NCI-H1048 (cell line): ENCODE results near the gene DAAM2.

Source experiments
- DNase-seq: peaks from one replicate; lab custom pipeline; 2025; lab: John Stamatoyannopoulos, UW

Gene DAAM2

DNA sequence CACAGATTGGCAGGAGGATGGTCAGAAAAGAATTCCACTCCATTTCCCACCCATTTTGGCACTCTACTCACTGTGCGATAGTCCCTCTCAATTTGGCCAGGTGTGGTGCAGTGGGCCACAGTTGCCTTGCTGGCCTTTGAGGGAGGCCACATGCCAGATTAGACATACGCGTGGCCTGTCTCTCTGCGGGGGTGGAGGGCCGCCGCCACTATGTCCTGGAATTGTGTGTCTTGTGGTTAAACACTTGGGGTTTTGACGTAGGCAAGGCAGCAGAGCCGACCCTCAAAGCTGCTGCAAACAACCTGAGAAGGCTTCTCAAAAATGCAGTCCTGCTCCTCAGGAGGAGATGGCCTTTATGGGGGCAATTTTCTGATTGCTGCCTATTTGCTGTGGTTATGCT is 4.9 kb upstream of the DAAM2 start:
- DNase-seq, result no peak

DNA sequence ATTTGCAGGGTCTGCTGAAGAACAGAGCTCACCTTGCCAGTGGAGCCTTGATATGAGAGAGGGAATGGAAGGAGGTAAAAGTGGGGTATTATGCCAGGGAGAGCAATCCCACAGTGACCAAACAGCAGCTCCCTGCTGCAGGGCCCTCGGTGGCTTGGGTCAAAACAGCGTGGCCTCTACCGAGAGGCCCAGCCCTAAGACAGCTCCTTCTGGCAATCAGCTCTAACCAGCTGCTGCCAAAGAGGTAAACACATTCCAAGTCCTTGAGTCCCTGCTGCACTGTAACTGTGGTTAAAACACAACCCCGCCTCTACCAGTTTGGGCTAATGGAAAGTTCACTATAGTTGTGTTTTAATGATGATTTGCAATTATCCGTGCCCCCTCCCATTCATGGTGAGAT is 1.4 kb upstream of the DAAM2 start:
- DNase-seq, result no peak

DNA sequence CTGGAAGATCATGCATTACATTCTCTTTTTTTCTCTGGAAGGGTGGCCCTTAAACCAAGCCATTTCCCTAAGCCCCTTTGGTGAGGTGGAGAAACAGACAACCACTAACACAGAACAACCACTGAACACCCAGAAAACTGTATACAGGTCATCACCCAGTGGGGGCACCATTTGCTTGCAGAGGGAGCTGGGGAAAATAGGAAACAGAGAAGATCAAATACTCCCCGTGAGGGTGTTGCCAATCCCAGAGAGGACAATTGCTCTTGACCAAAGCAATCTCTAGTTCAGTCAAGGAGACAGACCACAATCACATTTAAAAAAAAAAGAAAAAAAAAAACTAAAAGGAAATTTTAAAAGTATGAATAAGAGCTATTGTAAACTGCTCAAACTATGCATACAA is 865 bp upstream of the DAAM2 start:
- DNase-seq, result no peak

DNA sequence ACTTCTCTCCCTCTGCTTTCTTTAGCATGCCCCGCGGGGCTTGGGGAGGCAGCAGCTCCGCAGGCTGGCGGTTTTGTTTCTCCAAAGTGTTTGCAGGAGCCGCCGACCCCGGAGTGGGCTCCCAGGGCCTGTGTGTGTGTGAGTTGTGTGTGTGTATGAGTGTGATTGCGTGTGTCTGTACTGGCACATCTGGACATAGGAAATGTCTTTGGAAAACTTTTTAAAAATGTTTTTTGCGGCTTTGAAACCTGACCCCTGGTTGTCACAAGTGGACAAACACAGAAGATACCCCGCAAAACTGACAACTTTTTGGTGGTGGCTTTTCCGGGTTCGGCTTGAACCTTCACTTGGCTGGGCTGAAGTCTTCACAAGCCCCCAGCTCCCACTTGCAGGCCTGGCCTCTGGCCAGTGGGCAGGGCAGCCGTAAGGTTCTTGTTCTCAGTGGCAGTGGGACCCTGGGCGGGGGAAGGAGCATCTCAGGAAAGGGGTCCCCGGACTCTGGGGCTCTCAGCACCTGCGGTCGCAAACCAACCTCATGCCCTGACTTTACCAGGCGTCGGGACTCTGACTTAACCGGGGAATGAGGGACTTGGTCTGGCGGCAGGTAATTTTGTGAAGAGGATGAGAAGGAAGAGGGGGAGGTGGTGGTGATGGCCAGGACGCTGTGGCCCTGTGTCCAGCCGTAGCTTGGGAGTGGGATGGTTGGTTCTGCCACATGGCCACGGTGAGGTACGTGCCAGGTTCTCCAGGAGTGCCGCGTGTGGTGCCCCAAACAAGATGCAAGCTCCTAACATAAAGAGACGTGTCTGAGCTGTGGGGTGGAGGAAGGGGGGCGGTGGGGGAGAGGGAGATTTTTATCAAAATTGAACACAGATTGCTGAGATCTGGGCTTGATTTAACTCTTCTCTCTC is 619 bp downstream of the DAAM2 start:
- DNase-seq, result no peak

DNA sequence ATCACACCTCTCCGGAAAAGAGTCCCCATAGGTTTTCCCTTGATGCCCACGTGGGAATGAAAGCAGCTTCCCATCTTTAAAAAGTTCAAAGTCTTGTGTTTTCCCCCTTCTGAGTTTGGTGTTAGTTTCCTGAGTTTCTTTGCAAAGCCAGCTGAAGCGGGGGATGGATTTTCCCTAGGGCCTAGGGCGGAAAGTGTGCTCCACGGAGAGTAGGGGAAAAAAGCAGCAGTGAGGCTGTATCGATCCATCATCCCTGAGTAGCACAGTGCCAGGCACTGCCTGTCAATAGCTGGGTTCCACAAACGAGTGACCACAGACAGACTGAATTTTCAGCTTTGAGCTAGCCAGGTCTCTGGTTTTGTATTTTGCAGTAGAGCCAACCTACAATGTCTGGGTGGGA is 1.3 kb downstream of the DAAM2 start:
- no peak for DNase-seq

DNA sequence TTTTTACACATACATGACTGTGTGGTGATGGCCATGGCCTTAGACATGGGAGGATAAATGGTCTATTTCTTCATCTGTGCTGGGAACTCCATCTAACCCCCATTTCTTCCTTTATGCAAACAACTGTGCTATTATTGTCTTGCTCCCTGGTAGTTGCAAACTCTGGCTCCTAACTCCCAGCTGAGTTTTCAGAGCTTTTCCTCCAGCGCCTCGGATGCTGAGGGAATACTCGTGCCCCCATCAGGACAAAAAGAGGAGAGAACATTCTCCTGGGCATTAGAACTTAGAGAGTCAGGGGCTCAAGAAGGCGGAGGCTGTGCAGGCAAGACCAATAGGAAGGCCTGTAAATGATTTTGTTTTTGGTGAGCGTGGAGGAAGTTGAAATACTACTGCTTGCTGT is 2.1 kb downstream of the DAAM2 start:
- no peak for DNase-seq

DNA sequence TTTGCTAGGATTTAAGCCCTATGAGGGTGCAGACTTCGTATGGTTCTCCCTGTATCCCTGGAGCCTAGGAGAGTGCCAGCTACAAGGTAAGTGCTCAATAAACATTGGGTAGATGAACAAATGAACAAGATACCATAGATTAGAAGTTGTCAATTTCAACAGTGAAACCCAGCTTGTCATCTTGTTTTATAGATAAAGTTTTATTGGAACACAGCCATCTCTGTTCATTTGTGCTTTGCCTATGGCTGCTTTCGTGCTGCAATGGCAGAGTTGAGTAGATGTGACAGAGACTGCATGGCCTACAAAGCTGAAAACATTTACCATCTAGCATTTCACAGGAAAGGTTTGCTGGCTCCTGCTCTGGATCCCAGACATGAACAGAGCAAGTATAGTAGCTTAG is 5.6 kb downstream of the DAAM2 start:
- no peak for DNase-seq

DNA sequence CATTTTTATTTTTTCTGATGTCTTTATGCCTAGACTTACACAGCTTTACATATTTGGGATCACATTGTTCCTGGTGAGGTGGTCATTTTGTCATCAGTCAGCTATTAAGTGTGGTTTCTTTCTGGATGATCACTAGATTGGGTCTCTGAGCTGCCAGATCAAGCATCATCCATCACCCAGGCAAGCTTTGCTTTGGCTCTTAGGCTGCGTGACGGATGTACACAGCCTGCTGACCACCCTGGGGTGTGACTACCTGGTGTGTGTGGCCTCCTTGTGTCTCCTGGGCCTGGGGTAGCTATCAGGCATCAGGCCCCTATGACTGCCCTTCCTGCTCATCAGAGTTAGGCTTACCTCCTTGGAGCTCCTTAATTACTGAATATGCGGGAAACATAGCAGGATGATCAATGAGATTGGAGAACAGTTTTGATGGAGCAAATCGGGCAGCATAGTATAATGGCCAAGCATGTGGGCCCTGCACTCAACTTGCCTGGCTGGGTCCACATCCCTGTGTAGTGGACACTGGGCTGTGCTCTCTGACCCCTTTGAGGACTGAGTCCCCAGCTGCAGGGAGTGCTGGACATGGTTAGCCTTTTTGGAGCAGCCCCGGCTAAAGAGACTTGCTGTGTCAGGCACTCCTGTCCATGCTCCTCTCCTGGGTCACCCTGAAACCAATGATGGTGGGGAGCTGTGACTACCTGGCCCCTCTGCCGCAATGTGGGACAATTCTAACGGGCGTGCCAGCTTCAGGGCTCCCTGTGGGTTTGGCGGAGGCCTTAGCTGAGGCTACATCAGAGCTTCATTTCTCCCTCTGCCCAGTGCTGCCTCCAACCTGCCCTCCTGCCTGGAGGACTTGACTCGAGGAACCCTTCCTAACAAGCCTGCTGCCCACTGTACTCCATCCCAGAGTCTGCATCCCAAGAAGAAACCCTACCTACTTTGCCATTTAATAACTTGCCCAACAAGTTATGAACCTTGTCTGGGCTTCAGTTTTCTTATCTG is 8.2 kb downstream of the DAAM2 start:
- DNase-seq, result no peak

DNA sequence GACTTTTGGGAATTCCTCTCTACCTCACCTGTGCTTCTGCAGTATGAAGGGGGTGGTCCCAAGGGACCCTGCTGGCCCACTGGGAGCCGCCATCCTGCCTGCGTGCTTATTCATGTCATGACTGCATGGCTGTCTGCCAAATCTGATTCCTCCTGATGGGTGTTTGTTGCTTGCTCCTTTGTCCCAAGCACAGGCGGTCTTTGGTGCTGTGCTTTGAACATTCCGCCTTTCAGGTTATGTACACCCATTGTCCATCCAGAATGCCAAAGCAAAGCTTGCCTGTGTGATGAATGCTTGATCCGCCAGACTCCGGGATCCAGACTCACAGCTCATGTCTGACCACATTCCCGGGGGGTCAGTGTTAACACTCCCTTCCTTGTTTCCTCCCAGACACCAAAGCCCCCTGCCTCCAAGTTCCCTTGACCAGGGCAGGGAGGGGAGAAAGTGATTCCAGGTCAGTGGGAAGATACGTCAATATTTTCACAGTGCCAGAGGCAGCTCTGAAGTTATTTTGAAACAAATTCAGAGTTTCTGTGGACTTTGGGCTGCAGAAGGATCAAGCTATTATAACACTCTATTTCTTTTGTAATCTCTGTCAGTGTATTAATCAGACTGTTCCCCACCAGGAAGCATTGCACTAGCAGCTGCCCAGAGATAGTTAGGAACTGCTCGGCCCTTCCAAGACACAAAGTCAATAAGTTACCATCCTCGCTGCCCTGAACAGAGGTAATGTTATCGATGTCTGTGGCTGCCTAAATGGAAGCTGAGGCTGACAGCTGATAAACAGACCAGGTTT is 9.5 kb downstream of the DAAM2 start:
- no peak for DNase-seq

DNA sequence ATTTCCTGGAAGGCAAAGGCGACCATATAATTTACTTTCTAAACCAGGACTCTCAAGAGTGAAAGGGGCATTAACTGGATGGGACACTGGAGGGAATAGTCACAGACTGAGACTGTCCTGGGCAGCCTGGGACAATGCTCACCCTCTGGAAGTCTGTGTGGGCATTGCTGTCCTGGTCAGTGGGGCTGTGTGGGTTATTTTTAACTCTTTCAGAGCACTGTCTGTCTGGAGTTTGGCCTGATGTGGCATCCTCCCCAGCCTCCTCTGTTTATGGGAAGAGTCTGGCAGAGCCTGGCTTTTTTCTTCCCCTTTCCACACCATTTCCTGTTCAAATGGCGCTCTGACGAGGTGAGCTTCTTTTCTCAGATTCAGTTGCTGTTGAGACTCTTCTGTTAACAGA is 11.7 kb downstream of the DAAM2 start:
- no peak for DNase-seq

DNA sequence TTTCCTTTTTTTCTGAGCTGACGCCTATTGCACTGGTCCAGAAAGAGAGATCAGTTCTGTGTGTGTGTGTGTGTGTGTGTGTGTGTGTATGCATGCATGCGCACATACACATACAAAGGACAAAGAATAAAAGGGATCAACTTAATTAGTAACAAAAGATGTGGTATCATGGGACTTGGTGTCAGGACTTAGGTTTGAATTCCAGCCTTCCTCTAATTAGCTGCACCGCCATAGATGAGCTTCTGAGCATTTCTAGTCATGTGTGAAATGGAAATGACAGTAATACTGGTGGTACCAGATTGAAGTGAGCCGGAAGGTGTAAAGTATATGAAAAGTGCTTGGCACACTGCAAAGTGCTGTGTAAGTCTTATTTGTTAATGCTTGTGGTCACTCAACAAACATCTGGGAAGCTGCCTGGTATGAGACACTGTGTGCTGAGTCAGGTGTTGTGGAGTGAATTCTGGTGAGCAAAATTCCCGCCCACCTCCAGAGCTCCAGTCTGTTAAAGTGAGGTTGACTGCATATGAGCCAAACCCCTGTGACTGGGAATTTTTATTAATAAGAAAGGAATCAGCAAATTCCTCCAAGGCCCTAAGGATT is 12.4 kb downstream of the DAAM2 start:
- no peak for DNase-seq

DNA sequence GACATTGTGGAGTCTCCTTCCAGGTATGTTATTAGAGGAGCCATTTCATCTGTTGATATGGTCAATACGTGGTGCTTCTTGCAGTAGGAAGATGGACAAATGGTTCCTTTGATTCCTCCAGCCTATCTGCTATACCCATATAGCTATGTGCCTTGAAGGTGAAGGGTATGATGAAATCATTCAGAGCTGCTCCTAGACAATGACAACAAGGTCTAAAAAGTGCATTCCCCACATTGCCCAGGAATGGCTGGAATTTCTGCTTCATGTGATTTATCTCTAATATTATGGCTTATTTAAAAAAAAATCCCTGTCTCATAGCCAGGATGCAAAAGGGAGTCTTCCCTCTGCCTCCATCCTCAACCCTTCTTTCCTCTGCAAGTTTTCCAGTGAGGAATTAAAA is 14.1 kb downstream of the DAAM2 start:
- DNase-seq, result no peak

DNA sequence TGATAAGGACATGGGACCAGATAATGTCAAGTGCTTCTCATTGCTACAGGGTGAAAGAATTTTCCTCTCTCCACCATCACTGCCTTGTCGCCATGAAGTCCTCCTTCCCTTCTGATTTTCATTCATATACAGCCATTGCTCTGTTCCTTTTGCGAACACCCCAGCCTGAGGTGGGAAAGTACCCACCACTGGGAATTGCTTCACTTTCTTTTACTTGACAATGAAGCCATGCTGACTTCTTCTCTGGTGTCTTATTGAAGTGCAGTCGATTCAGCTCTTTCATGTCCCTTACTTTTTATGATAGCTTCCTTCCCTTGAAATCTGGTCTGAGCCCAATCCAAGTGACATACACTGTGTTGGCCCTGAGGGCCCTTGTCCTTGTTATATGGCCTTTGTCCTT is 16.2 kb downstream of the DAAM2 start:
- DNase-seq, result no peak

DNA sequence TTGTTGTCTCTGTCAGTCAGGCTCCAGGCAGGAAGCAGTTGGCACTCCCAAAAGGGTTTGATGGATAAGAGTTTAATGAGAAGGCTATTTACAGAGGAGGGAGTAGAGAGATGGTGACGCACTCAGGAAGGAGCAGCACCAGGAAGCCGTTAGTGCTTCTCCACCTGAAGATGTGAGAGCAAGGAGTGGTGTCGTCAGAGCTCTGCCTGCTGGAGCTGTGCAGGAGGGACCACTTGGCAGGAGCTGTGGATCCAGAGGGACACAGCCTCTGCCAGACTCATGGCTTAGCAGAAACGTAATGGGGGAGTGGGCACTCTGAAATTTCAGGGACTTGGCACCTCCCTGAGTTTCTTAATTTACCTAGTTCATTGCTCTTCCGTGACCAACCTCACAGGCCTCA is 16.8 kb downstream of the DAAM2 start:
- DNase-seq, result no peak

DNA sequence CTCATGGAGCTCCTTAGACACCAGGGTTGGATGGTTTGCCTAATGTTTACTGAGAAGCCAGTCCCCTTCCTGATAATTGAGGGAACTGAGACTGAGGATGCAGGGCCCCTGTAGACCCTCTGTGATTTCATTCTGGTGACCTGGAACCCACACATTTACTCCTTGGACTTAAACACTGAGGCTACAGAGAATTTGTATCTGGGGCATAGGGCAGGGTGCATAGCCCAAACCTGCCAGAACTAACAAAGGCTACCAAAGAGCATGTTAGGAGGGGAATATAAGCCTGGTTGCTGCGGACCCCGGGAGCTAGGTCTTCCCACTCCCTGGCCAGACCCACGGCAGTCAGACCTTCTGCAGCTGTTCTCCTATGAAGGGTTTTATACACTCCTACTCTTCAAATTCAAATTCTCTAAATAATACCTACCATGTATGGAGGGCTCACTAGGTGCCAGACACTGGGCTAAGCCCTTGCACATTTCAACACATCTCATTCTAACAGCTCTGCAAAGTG is 19.7 kb downstream of the DAAM2 start:
- DNase-seq, result no peak

DNA sequence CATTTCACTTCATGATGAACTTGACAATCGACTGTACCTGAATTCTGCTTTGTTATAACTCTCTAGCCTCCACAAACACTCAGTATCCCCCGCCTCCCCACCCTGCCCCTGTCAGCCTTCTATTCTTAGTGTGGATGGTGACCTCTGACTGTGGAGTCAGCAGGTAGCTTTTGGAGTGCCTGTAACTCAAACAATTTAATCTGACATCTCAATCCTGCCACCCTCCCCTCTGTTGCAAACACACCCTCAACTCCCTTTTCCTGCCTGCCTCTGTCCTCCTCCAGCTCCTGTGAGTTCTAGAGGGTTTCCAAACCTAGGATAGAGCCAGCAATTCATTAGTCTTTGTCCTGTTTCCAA is 20.3 kb downstream of the DAAM2 start:
- DNase-seq, result no peak

DNA sequence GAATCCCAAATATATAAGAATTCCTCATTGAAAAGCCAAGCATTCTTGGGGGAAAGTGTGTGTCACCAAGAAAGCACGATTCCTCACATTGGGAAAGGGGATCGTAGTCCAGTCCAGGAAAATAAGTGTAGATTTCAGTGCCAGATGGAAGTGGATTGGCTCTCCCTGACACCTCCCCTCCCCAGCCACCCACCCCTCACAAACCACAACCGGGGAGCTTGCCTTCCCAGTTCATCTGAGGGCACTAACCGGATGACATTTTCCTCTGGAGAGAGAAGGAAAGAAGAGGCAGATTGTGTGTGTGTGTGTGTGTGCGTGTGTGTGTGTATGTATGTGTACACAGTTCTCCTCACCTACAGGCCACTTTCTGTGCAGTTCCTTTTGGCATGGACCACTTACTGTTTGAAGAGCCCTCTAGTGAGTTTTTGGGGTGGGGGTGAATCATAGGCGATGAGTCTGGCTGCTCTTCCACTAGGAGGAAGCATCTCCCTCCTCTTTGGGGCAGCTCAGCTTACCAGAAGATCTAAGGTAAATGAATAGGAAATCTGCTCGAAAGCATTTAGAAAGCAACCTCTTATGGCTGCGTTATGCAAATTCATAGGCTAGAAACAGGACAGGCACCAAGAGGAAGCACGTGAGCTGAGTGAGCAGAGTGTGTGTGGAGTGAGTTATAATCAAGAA is 20.8 kb downstream of the DAAM2 start:
- DNase-seq, result no peak

DNA sequence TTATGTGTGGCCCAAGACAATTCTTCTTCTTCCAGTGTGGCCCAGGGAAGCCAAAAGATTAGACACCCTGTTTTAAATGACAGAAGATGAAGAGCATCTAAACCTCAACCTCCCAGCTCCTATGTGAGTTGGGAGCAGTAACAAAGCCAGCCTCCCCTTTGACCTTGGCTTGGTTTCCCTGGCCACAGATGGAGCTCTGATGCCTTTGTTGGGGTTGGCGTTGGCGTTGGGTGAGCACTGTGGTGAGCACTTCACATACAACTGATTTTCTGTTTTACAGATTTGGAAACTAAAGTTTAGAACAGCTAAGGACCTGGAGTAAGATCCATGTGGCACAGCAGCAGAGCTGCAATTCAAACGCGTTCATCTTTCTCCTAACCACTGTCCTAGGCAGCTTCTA is 22.1 kb downstream of the DAAM2 start:
- no peak for DNase-seq

DNA sequence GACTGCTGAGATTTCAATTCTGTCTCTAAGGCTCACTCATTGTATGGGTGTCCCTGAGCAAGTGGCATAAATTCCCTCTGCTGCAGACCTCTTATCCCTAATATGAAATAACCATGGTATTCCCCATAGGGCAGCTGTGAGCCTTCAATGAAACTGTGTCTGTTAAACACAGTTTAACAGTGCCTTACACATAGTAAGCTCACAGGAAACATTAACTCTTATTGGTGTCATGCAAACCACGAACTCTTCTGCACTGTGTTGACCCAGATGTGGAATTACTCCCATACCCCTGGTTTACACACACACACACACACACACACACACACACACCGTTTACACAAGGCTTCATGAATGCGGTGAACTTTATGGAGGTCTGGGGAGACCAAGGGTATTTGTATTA is 23.2 kb downstream of the DAAM2 start:
- no peak for DNase-seq

DNA sequence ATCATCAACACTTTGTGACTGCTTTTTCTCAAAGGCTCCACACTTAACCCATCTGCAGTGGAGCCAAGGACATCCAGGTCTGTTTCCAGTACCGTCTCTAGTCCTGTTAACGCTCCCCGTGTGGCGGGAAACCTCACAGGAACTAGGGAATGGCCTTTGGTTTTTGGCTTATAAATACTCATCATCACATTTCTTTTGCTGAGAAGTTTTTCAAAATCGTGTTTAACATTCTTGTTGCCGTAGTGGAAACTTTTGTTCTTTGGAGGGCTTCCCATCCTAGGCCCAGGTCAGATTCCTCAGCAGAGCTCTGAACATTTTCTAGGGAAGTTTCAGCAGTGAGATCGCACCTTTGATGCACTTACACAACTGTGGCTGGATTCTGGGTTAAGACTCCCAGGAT is 24.6 kb downstream of the DAAM2 start:
- DNase-seq, result no peak

DNA sequence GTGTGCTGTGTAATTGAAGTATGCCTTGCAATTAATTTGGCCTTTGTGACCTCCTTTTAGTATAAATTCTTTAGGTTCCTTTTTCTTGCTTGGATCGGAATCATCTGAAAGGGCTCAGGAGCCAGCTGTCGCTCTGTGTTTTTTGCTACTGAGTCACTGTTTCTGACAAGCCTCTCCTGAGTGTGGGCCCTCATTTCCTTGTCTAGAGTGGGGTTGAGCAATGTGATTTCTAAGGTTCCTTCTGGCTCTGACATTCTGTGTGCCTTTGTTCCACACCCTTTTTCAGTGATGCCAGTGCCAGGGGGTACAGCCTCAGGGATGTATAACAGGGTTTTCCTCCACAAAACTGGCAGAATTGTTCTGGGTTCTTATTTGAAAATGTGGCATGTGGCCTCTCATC is 26.5 kb downstream of the DAAM2 start:
- DNase-seq, result no peak
